Neural crest cell (in vitro differentiated cells): ENCODE data around the gene KPNA5. TPM values are rescaled to one million over a fixed set of nuclear protein-coding genes. Genes with fewer than 3 reads are reported as not detected.
A peak's percentile ranks its signal among the peaks of the same experiment; 100 is the strongest.

Source experiments
- DNase-seq: peaks from one replicate; pipeline ENCODE4 v3.0.0; 2021; ENCODE audit warnings: low read depth, mixed read lengths, low spot score
- H3K27ac Mint-ChIP-seq: one replicate; pipeline ENCODE4 v1.8.0; 2021; ENCODE audit warnings: mild to moderate bottlenecking, mixed read lengths; ENCODE audit not compliant: unreplicated experiment
- H3K27me3 Mint-ChIP-seq: 2 replicates; pipeline ENCODE4 v1.8.0; 2021; ENCODE audit warnings: low read depth, mild to moderate bottlenecking, mixed read lengths
- H3K36me3 Mint-ChIP-seq: 2 replicates; pipeline ENCODE4 v1.8.0; 2021; ENCODE audit warnings: low read depth, mild to moderate bottlenecking, mixed read lengths
- H3K4me1 Mint-ChIP-seq: 2 replicates; pipeline ENCODE4 v1.8.0; 2021; ENCODE audit warnings: mixed read lengths
- H3K4me3 Mint-ChIP-seq: one replicate; pipeline ENCODE4 v1.8.0; 2021; ENCODE audit warnings: mild to moderate bottlenecking, mixed read lengths
- H3K9me3 Mint-ChIP-seq: 2 replicates; pipeline ENCODE4 v1.8.0; 2021; ENCODE audit warnings: mixed read lengths
- CTCF ChIP-seq: fragments of 200-600 bp; sonication (generic); conservative IDR thresholded peaks from 2 replicates; pipeline ENCODE4 v1.5.0; 2021; ENCODE audit warnings: antibody characterized with exemption, mild to moderate bottlenecking
- total RNA-seq: library from RNA; stranded (reverse); gene quantifications from 2 replicates; pipeline ENCODE4 v1.2.1, GENCODE V29; 2021

The KPNA5 gene
- total RNA-seq, 1 donor from 2014 or later = 10.8 TPM

- H3K4me1 Mint-ChIP-seq = peaks cover 11% of the 10 kb centered on the region
- no peak for DNase-seq
- TF ChIP-seq CTCF = no peak
- no peaks in the 10 kb centered on the region for H3K36me3 Mint-ChIP-seq
- H3K27me3 Mint-ChIP-seq = peaks cover 52% of the 10 kb centered on the region
- peak overlapping the region; percentile 80 for H3K4me3 Mint-ChIP-seq
- H3K9me3 Mint-ChIP-seq = no peaks in the 10 kb centered on the region
- no peak overlapping the region for H3K27ac Mint-ChIP-seq
Measured at GRCh38 chr6:116763906-116764628, 83.1 kb downstream of the KPNA5 start.

GRCh38 chr6:116764629-116764960 lies 83.6 kb downstream of the KPNA5 start:
- Mint-ChIP-seq H3K4me1 (peaks cover 11% of the 10 kb centered on the region), H3K4me3 (peak overlapping the region; percentile 80), H3K27me3 (peaks cover 52% of the 10 kb centered on the region), H3K9me3 (no peaks in the 10 kb centered on the region), H3K36me3 (no peaks in the 10 kb centered on the region), H3K27ac (no peak overlapping the region)
- no peak for TF ChIP-seq CTCF
- peak; percentile 9 for DNase-seq

GRCh38 chr6:116764961-116765841 lies 84.2 kb downstream of the KPNA5 start, which contains the start of gene FAM162B:
Gene FAM162B (minus strand): TSS chr6:116765719. CDS start chr6:116765576, 143 bp downstream.
- TF ChIP-seq CTCF = no peak
- Mint-ChIP-seq H3K27ac (no peak within 1 kb of the TSS), H3K9me3 (no peaks in the 10 kb centered on the region), H3K27me3 (peaks cover 52% of the 10 kb centered on the region), H3K4me3 (peak within 1 kb of the TSS; percentile 81), H3K4me1 (peaks cover 11% of the 10 kb centered on the region), H3K36me3 (no peaks in the 10 kb centered on the region)
- peak; percentile 57 for DNase-seq

- Mint-ChIP-seq H3K27ac (no peak overlapping the region), H3K27me3 (peaks cover 49% of the 10 kb centered on the region), H3K36me3 (no peaks in the 10 kb centered on the region), H3K4me3 (peak overlapping the region; percentile 81), H3K4me1 (peaks cover 11% of the 10 kb centered on the region), H3K9me3 (no peaks in the 10 kb centered on the region)
- DNase-seq = no peak
- no peak for TF ChIP-seq CTCF
Measured at GRCh38 chr6:116766506-116767176, 85.6 kb downstream of the KPNA5 start.

- H3K36me3 Mint-ChIP-seq = no peaks in the 10 kb centered on the region
- no peak overlapping the region for H3K27ac Mint-ChIP-seq
- no peak overlapping the region for H3K4me3 Mint-ChIP-seq
- H3K27me3 Mint-ChIP-seq = peaks cover 45% of the 10 kb centered on the region
- TF ChIP-seq CTCF = no peak
- no peak for DNase-seq
- H3K4me1 Mint-ChIP-seq = peaks cover 11% of the 10 kb centered on the region
- no peaks in the 10 kb centered on the region for H3K9me3 Mint-ChIP-seq
Measured at GRCh38 chr6:116767715-116768114, 86.7 kb downstream of the KPNA5 start.
